Fibroblast of lung (primary cell): ENCODE results near the gene CHORDC1. TPM values are rescaled to one million over a fixed set of nuclear protein-coding genes. Genes with fewer than 3 reads are reported as not detected.

Source experiments
- DNase-seq, 2 donors: peaks; one replicate each; pipeline versions ENCODE4 v3.0.0 to v3.0.0-alpha.2; 2010; ENCODE audit warnings: low read depth in 2 of 2
- H2AFZ ChIP-seq: 2 replicates; pipeline ENCODE4 v1.5.1; 2012; ENCODE audit warnings: low read length, control low read depth, inconsistent platforms
- H3K27ac ChIP-seq: 2 replicates; pipeline ENCODE4 v1.5.1; 2011; ENCODE audit warnings: low read length, control low read depth; ENCODE audit not compliant: insufficient read depth
- H3K27me3 ChIP-seq: 2 replicates; pipeline ENCODE4 v1.5.1; 2011; ENCODE audit warnings: mild to moderate bottlenecking, low read length; ENCODE audit not compliant: control insufficient read depth, insufficient read depth
- H3K36me3 ChIP-seq: 2 replicates; pipeline ENCODE4 v1.5.1; 2011; ENCODE audit warnings: low read length; ENCODE audit not compliant: control insufficient read depth, insufficient read depth
- H3K4me1 ChIP-seq: 2 replicates; pipeline ENCODE4 v1.5.1; 2011; ENCODE audit warnings: low read length; ENCODE audit not compliant: control insufficient read depth, insufficient read depth; ENCODE audit errors: extremely low read depth
- H3K4me2 ChIP-seq: 2 replicates; pipeline ENCODE4 v1.5.1; 2011; ENCODE audit warnings: low read length, control low read depth; ENCODE audit not compliant: insufficient read depth; ENCODE audit errors: extremely low read depth
- H3K4me3 ChIP-seq, 4 experiments: fragments of 200-600 bp in 1 of 4; sonication (generic) in 1 of 4; replicated peaks in 1 of 4; 2 replicates each; pipeline ENCODE4 v1.5.1; 2011 to 2016; ENCODE audit warnings: low read length in 4 of 4, low read depth in 3 of 4, mild to moderate bottlenecking in 3 of 4, control low read depth in 2 of 4, inconsistent platforms in 1 of 4, mixed read lengths in 1 of 4; ENCODE audit not compliant: insufficient read depth in 1 of 4; ENCODE audit errors: control extremely low read depth in 1 of 4
- H3K79me2 ChIP-seq: 2 replicates; pipeline ENCODE4 v1.5.1; 2012; ENCODE audit warnings: mild to moderate bottlenecking, low read length, inconsistent platforms; ENCODE audit not compliant: control insufficient read depth, insufficient read depth
- H3K9ac ChIP-seq: 2 replicates; pipeline ENCODE4 v1.5.1; 2011; ENCODE audit warnings: mild to moderate bottlenecking, low read length, control low read depth; ENCODE audit not compliant: insufficient read depth
- H3K9me3 ChIP-seq: 2 replicates; pipeline ENCODE4 v1.5.1; 2012; ENCODE audit warnings: low read depth, low read length; ENCODE audit not compliant: control insufficient read depth, insufficient read depth
- H4K20me1 ChIP-seq: 2 replicates; pipeline ENCODE4 v1.5.1; 2011; ENCODE audit warnings: low read length; ENCODE audit not compliant: control insufficient read depth, insufficient read depth; ENCODE audit errors: extremely low read depth
- EZH2 ChIP-seq: IDR thresholded peaks from 2 replicates; pipeline ENCODE4 v1.5.1; 2012; ENCODE audit warnings: low read length, control low read depth, mild to moderate bottlenecking; ENCODE audit errors: missing control alignments
- polyA plus RNA-seq, 2 donors: library from polyadenylated mRNA; depleted of rRNA in 1 of 2; stranded (reverse) in 1 of 2; unstranded in 1 of 2; fragments of >200 nt; gene quantifications; 2 replicates each; pipeline ENCODE4 v1.2.1, GENCODE V29; 2011 to 2012; ENCODE audit warnings: missing spikeins in 1 of 2
- total RNA-seq: library from RNA; depleted of rRNA; stranded (reverse); fragments of >200 nt; gene quantifications from 2 replicates; pipeline ENCODE4 v1.2.1, GENCODE V29; 2014
- TF ChIP-seq, protein P1 (sequence below), 2 donors: IDR thresholded peaks in 1 of 2; conservative IDR thresholded peaks in 1 of 2; 1 replicate in 1 of 2; 2 replicates in 1 of 2; pipeline ENCODE4 v1.5.1; 2011 to 2012; ENCODE audit warnings: low read length in 2 of 2, control low read depth in 1 of 2, inconsistent platforms in 1 of 2, low read depth in 1 of 2, mild to moderate bottlenecking in 1 of 2

Gene CHORDC1
- total and polyA plus RNA-seq, 2 donors (not counting 1 experiment from before 2014, with no cell fraction given), result 15.8 to 46.9 TPM

GRCh38 chr11:90254065-90254464 lies 31.2 kb upstream of the CHORDC1 start:
- Histone ChIP-seq H3K4me1 (no peaks in the 10 kb centered on the region), H3K36me3 (no peaks in the 10 kb centered on the region), H3K9me3 (no peaks in the 10 kb centered on the region), H3K79me2 (no peaks in the 10 kb centered on the region), H4K20me1 (no peaks in the 10 kb centered on the region), H3K4me3 (no peak overlapping the region), H2AFZ (no peak overlapping the region), H3K4me2 (no peak overlapping the region), H3K27me3 (no peaks in the 10 kb centered on the region), H3K9ac (no peak overlapping the region), H3K27ac (no peak overlapping the region)
- TF ChIP-seq EZH2, result no peak
- TF ChIP-seq, protein P1, sequence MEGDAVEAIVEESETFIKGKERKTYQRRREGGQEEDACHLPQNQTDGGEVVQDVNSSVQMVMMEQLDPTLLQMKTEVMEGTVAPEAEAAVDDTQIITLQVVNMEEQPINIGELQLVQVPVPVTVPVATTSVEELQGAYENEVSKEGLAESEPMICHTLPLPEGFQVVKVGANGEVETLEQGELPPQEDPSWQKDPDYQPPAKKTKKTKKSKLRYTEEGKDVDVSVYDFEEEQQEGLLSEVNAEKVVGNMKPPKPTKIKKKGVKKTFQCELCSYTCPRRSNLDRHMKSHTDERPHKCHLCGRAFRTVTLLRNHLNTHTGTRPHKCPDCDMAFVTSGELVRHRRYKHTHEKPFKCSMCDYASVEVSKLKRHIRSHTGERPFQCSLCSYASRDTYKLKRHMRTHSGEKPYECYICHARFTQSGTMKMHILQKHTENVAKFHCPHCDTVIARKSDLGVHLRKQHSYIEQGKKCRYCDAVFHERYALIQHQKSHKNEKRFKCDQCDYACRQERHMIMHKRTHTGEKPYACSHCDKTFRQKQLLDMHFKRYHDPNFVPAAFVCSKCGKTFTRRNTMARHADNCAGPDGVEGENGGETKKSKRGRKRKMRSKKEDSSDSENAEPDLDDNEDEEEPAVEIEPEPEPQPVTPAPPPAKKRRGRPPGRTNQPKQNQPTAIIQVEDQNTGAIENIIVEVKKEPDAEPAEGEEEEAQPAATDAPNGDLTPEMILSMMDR (conservative IDR thresholded peaks at IDR 0.05 in 1 of 2, IDR thresholded peaks at IDR 0.05 in 1 of 2; ENCODE audit: low read depth in 1 of 2, low read length in 2 of 2), result no peak
- DNase-seq, result no peak

DNA sequence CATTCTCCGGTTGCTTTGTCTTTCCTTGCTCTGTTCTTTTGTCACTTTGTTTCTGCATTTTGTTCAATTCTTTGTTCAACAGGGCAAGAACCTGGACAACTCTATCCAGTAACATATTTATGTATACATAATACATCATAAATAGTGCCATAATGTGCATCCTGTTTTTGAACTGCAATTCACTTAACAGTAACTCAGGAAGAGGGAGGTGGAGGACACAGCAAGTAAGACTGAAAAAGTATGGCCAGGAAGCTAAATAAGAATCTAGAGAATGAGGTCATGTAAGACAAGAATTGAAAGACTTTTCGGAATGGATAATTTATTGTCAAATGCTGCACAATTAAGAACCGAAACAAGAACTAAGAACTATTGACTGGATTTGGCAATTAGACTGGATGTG lies 29.2 kb upstream of the CHORDC1 start:
- H3K79me2 ChIP-seq, result no peaks in the 10 kb centered on the region
- H3K27ac ChIP-seq, result no peak overlapping the region
- no peak for TF ChIP-seq EZH2
- TF ChIP-seq, protein P1 (conservative IDR thresholded peaks at IDR 0.05 in 1 of 2, IDR thresholded peaks at IDR 0.05 in 1 of 2; ENCODE audit: low read depth in 1 of 2, low read length in 2 of 2), result no peak
- H3K4me3 ChIP-seq, result no peak overlapping the region
- no peaks in the 10 kb centered on the region for H3K27me3 ChIP-seq
- H3K9ac ChIP-seq, result no peak overlapping the region
- H3K4me1 ChIP-seq, result no peaks in the 10 kb centered on the region
- no peaks in the 10 kb centered on the region for H3K9me3 ChIP-seq
- no peaks in the 10 kb centered on the region for H3K36me3 ChIP-seq
- no peak overlapping the region for H3K4me2 ChIP-seq
- DNase-seq, result no peak
- no peak overlapping the region for H2AFZ ChIP-seq
- H4K20me1 ChIP-seq, result no peaks in the 10 kb centered on the region

GRCh38 chr11:90251599-90251998 lies 28.8 kb upstream of the CHORDC1 start:
- Histone ChIP-seq H3K79me2 (no peaks in the 10 kb centered on the region), H3K4me2 (no peak overlapping the region), H3K4me1 (no peaks in the 10 kb centered on the region), H2AFZ (no peak overlapping the region), H4K20me1 (no peaks in the 10 kb centered on the region), H3K27ac (no peak overlapping the region), H3K9me3 (no peaks in the 10 kb centered on the region), H3K36me3 (no peaks in the 10 kb centered on the region), H3K27me3 (no peaks in the 10 kb centered on the region), H3K4me3 (no peak overlapping the region), H3K9ac (no peak overlapping the region)
- no peak for TF ChIP-seq EZH2
- TF ChIP-seq, protein P1 (conservative IDR thresholded peaks at IDR 0.05 in 1 of 2, IDR thresholded peaks at IDR 0.05 in 1 of 2; ENCODE audit: low read depth in 1 of 2, low read length in 2 of 2), result no peak
- DNase-seq, result no peak
